Cardiac fibroblast (primary cell): ENCODE measurements around the gene SDHA.
A peak's percentile ranks its signal among the peaks of the same experiment; 100 is the strongest.
"Not testable (repeated sequence)": the region's sequence is repeated elsewhere in the genome, so short reads cannot be mapped to it uniquely, and the experiment has no call there.

Source experiments
- DNase-seq, 2 donors: peaks; one replicate each; pipeline versions ENCODE4 v3.0.0 to v3.0.0-alpha.2; 2010; ENCODE audit warnings: low read depth in 2 of 2
- H3K4me3 ChIP-seq, 2 donors: replicated peaks in 1 of 2; 1 replicate in 1 of 2; 2 replicates in 1 of 2; pipeline ENCODE4 v1.5.1; 2011; ENCODE audit warnings: low read depth in 2 of 2, low read length in 2 of 2, mild to moderate bottlenecking in 2 of 2, moderate library complexity in 1 of 2
- CTCF ChIP-seq: IDR thresholded peaks from one replicate; pipeline ENCODE4 v1.5.1; 2011; ENCODE audit warnings: low read depth, mild to moderate bottlenecking, low read length, inconsistent platforms

SDHA gene

GRCh38 chr5:234450-234849 is 16.3 kb downstream of the SDHA start:
- peak in 1 of 2 donors; percentile 11 for DNase-seq
- no peak overlapping the region for H3K4me3 ChIP-seq
- no peak for TF ChIP-seq CTCF

- not testable (repeated sequence) for DNase-seq
Observed at GRCh38 chr5:235527-235926, 17.4 kb downstream of the SDHA start.

GRCh38 chr5:237931-238330 is 19.8 kb downstream of the SDHA start:
- H3K4me3 ChIP-seq, DNase-seq: not testable (repeated sequence)

More at GRCh38 chr5:235527-235926, 17.4 kb downstream of the SDHA start:
- not testable (repeated sequence) for H3K4me3 ChIP-seq

GRCh38 chr5:240550-240949 is 22.4 kb downstream of the SDHA start:
- not testable (repeated sequence) for H3K4me3 ChIP-seq, DNase-seq

GRCh38 chr5:241045-241669 is 23.0 kb downstream of the SDHA start:
- H3K4me3 ChIP-seq: not testable (repeated sequence)
- peak in 1 of 2 donors; percentile 12 for DNase-seq

GRCh38 chr5:243683-244367 is 25.7 kb downstream of the SDHA start:
- not testable (repeated sequence) for DNase-seq, H3K4me3 ChIP-seq

- not testable (repeated sequence) for H3K4me3 ChIP-seq, DNase-seq
Observed at GRCh38 chr5:245717-246116, 27.6 kb downstream of the SDHA start.

- H3K4me3 ChIP-seq, DNase-seq: not testable (repeated sequence)
Observed at GRCh38 chr5:250396-250795, 32.3 kb downstream of the SDHA start.

- DNase-seq, H3K4me3 ChIP-seq: not testable (repeated sequence)
Observed at GRCh38 chr5:251016-251415, 32.9 kb downstream of the SDHA start.

GRCh38 chr5:251538-251937 is 33.4 kb downstream of the SDHA start:
- not testable (repeated sequence) for H3K4me3 ChIP-seq, DNase-seq

GRCh38 chr5:251975-252374 is 33.9 kb downstream of the SDHA start:
- DNase-seq, H3K4me3 ChIP-seq: not testable (repeated sequence)

GRCh38 chr5:252546-252945 is 34.4 kb downstream of the SDHA start:
- DNase-seq: no peak
- H3K4me3 ChIP-seq: no peak overlapping the region
- TF ChIP-seq CTCF: no peak

- H3K4me3 ChIP-seq, DNase-seq: not testable (repeated sequence)
Observed at GRCh38 chr5:254322-254721, 36.2 kb downstream of the SDHA start.

GRCh38 chr5:255116-255515 is 37.0 kb downstream of the SDHA start:
- H3K4me3 ChIP-seq, DNase-seq: not testable (repeated sequence)

- not testable (repeated sequence) for DNase-seq, H3K4me3 ChIP-seq
Observed at GRCh38 chr5:256347-256746, 38.2 kb downstream of the SDHA start.
